Type B pancreatic cell (in vitro differentiated cells): ENCODE data around the gene MLIP. TPM values are rescaled to one million over a fixed set of nuclear protein-coding genes. Genes with fewer than 3 reads are reported as not detected.
"Not testable (repeated sequence)": the region's sequence is repeated elsewhere in the genome, so short reads cannot be mapped to it uniquely, and the experiment has no call there.

Experiments
- DNase-seq: peaks from one replicate; pipeline ENCODE4 v3.0.0; 2021; ENCODE audit warnings: mixed read lengths; ENCODE audit not compliant: unreplicated experiment; ENCODE audit errors: extremely low spot score
- H3K27ac Mint-ChIP-seq: 2 replicates; pipeline ENCODE4 v1.8.0; 2021; ENCODE audit warnings: mild to moderate bottlenecking, mixed read lengths
- H3K27me3 Mint-ChIP-seq: 2 replicates; pipeline ENCODE4 v1.8.0; 2021; ENCODE audit warnings: mixed read lengths
- H3K36me3 Mint-ChIP-seq: 2 replicates; pipeline ENCODE4 v1.8.0; 2021; ENCODE audit warnings: mixed read lengths
- H3K4me1 Mint-ChIP-seq: one replicate; pipeline ENCODE4 v1.8.0; 2021; ENCODE audit warnings: mixed read lengths; ENCODE audit not compliant: unreplicated experiment
- H3K4me3 Mint-ChIP-seq: 2 replicates; pipeline ENCODE4 v1.8.0; 2021; ENCODE audit warnings: mild to moderate bottlenecking, mixed read lengths
- H3K9me3 Mint-ChIP-seq: 2 replicates; pipeline ENCODE4 v1.8.0; 2021; ENCODE audit warnings: mixed read lengths
- total RNA-seq: library from RNA; stranded (reverse); gene quantifications from 2 replicates; pipeline ENCODE4 v1.2.1, GENCODE V29; 2021; ENCODE audit warnings: low replicate concordance
- TF ChIP-seq, protein P1 (sequence below): fragments of 200-600 bp; sonication (generic); conservative IDR thresholded peaks from 2 replicates; pipeline ENCODE4 v1.5.0; 2021; ENCODE audit warnings: antibody characterized with exemption, mild to moderate bottlenecking

Gene MLIP
- total RNA-seq, 1 donor from 2014 or later: 0.43 TPM

GRCh38 chr6:54072635-54073313 is 38.5 kb upstream of the MLIP start:
- no peak for DNase-seq

GRCh38 chr6:54073487-54073886 is 37.8 kb upstream of the MLIP start:
- Mint-ChIP-seq H3K9me3 (no peaks in the 10 kb centered on the region), H3K4me1 (peaks cover 13% of the 10 kb centered on the region), H3K27me3 (no peaks in the 10 kb centered on the region), H3K27ac (no peak overlapping the region), H3K4me3 (no peak overlapping the region), H3K36me3 (no peaks in the 10 kb centered on the region)
- DNase-seq: no peak
- TF ChIP-seq, protein P1, sequence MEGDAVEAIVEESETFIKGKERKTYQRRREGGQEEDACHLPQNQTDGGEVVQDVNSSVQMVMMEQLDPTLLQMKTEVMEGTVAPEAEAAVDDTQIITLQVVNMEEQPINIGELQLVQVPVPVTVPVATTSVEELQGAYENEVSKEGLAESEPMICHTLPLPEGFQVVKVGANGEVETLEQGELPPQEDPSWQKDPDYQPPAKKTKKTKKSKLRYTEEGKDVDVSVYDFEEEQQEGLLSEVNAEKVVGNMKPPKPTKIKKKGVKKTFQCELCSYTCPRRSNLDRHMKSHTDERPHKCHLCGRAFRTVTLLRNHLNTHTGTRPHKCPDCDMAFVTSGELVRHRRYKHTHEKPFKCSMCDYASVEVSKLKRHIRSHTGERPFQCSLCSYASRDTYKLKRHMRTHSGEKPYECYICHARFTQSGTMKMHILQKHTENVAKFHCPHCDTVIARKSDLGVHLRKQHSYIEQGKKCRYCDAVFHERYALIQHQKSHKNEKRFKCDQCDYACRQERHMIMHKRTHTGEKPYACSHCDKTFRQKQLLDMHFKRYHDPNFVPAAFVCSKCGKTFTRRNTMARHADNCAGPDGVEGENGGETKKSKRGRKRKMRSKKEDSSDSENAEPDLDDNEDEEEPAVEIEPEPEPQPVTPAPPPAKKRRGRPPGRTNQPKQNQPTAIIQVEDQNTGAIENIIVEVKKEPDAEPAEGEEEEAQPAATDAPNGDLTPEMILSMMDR: no peak

More at GRCh38 chr6:54072635-54073313, 38.5 kb upstream of the MLIP start:
- Mint-ChIP-seq H3K36me3 (no peaks in the 10 kb centered on the region), H3K27me3 (no peaks in the 10 kb centered on the region), H3K9me3 (no peaks in the 10 kb centered on the region), H3K27ac (no peak overlapping the region), H3K4me3 (no peak overlapping the region), H3K4me1 (peaks cover 13% of the 10 kb centered on the region)
- TF ChIP-seq, protein P1: no peak

GRCh38 chr6:54074109-54074508 is 37.1 kb upstream of the MLIP start:
- H3K36me3 Mint-ChIP-seq: no peaks in the 10 kb centered on the region
- no peak overlapping the region for H3K4me3 Mint-ChIP-seq
- no peaks in the 10 kb centered on the region for H3K27me3 Mint-ChIP-seq
- TF ChIP-seq, protein P1: no peak
- peaks cover 13% of the 10 kb centered on the region for H3K4me1 Mint-ChIP-seq
- H3K9me3 Mint-ChIP-seq: no peaks in the 10 kb centered on the region
- no peak overlapping the region for H3K27ac Mint-ChIP-seq
- no peak for DNase-seq

DNA sequence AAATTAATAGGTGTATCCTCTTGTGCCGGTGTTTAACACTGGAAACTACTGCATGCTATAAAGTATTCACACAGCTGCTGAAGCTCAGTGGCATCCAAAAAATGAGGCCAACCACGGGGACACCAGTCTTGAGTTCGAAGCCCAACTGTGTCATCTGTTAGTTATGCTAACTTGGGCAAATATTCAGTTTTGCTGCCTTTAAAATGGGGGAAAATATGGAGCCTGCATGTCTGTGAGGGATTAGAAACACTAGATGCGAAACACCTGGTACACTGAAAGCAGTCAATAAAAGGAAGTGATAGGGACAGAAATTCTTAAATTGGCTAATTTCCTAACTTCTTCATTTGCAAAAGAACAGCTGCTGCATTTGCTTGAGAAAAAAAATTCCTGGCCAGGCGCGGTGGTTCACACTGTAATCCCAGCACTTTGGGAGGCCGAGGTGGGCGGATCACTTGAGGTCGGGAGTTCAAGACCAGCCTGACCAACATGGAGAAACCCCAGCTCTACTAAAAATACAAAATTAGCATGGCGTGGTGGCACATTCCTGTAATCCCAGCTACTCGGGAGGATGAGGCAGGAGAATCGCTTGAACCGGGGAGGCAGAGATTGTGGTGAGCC is 36.6 kb upstream of the MLIP start:
- Mint-ChIP-seq H3K4me1 (peaks cover 13% of the 10 kb centered on the region), H3K9me3 (no peaks in the 10 kb centered on the region), H3K4me3 (no peak overlapping the region), H3K36me3 (no peaks in the 10 kb centered on the region), H3K27me3 (no peaks in the 10 kb centered on the region), H3K27ac (no peak overlapping the region)
- no peak for DNase-seq
- TF ChIP-seq, protein P1: no peak

DNA sequence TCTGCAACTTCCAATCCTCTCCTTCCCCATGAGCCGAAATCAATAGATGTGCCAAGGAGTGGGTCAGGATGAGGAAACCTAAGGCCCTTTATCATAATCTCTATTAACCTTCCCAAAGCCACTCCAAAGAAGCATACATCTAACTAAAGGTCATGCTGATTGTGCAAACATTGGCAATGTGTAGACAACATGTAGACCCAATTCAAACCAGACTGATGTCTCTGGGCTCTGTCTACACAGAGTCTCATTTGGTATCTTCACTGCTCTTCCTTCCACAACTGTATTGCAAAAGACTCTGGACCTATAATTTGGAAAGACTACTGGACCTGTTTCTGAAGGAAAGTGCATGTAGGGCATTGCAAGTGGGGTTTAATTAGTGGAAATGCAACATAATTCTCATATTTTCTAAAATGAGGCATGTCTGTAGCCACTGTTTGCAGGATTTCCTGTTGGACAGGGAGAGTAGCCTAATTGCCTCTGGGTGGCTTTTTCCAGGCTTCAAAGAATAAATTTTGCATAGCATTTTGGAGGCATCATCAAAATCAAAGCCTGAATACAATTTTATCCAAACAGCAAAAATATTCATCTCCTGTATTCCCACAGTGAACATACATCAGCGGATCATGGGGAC is 35.0 kb upstream of the MLIP start:
- peaks cover 13% of the 10 kb centered on the region for H3K4me1 Mint-ChIP-seq

DNA sequence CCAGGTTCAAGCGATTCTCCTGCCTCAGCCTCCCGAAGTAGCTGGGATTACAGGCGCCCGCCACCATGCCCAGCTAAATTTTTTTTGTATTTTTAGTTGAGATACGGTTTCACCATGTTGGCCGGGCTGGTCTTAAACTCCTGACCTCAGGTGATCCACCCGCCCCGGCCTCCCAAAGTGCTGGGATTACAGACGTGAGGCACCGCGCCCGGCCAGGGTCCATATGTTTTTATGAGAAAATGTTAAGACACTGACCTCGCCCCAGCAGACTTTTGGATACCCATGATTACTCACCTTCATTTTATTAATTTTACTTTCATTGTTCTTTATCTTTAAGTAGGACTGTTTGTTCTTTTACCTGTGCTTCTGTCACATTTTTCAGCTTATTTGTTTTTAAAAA is 29.7 kb upstream of the MLIP start:
- H3K36me3 Mint-ChIP-seq, H3K9me3 Mint-ChIP-seq, H3K4me1 Mint-ChIP-seq, H3K27me3 Mint-ChIP-seq, DNase-seq, H3K4me3 Mint-ChIP-seq, H3K27ac Mint-ChIP-seq: not testable (repeated sequence)

More for the DNA sequence above, 35.0 kb upstream of the MLIP start:
- H3K27ac Mint-ChIP-seq: no peak overlapping the region
- H3K9me3 Mint-ChIP-seq: no peaks in the 10 kb centered on the region
- no peaks in the 10 kb centered on the region for H3K27me3 Mint-ChIP-seq
- H3K4me3 Mint-ChIP-seq: no peak overlapping the region
- no peaks in the 10 kb centered on the region for H3K36me3 Mint-ChIP-seq
- TF ChIP-seq, protein P1: no peak
- DNase-seq: no peak
